GM12878 (cell line): ENCODE results near the gene IRGC. TPM values are rescaled to one million over a fixed set of nuclear protein-coding genes. Genes with fewer than 3 reads are reported as not detected.

ENCODE experiments used
- BMI1 ChIP-seq: fragments of 450-650 bp; IDR thresholded peaks from 2 replicates; pipeline ENCODE4 v1.6.1; 2016; ENCODE audit warnings: mild to moderate bottlenecking, moderate library complexity, borderline replicate concordance
- CTCF ChIP-seq, 3 experiments: IDR thresholded peaks in 2 of 3; conservative IDR thresholded peaks in 1 of 3; 2 replicates each; pipeline ENCODE4 v1.5.1; 2011; ENCODE audit warnings: low read depth in 3 of 3, low read length in 3 of 3, mild to moderate bottlenecking in 3 of 3, control low read depth in 2 of 3, moderate library complexity in 2 of 3, inconsistent platforms in 1 of 3, mixed read lengths in 1 of 3; ENCODE audit not compliant: control insufficient read depth in 2 of 3, insufficient read depth in 1 of 3; ENCODE audit errors: extremely low read depth in 1 of 3
- CUX1 ChIP-seq: IDR thresholded peaks from 2 replicates; pipeline ENCODE4 v1.6.1; 2012; ENCODE audit warnings: improper control_type of control experiment, low read depth, low read length; ENCODE audit not compliant: insufficient replicate concordance
- DPF2 ChIP-seq: fragments of 450-650 bp; IDR thresholded peaks from 2 replicates; pipeline ENCODE4 v1.6.1; 2017; ENCODE audit warnings: mild to moderate bottlenecking
- E2F4 ChIP-seq: IDR thresholded peaks from 2 replicates; pipeline ENCODE4 v1.6.1; 2012; ENCODE audit warnings: low read depth, low read length, improper control_type of control experiment
- ESRRA ChIP-seq: IDR thresholded peaks from 2 replicates; pipeline ENCODE4 v1.6.1; 2012; ENCODE audit warnings: mild to moderate bottlenecking, low read length, improper control_type of control experiment
- HCFC1 ChIP-seq: fragments of 150-350 bp; IDR thresholded peaks from 2 replicates; pipeline ENCODE4 v1.6.1; 2014; ENCODE audit warnings: low read length
- HDAC6 ChIP-seq: fragments of 200-600 bp; sonication (generic); IDR thresholded peaks from one replicate; pipeline ENCODE4 v1.8.0; 2017; ENCODE audit warnings: antibody characterized with exemption; ENCODE audit not compliant: unreplicated experiment
- POLR2A ChIP-seq: IDR thresholded peaks from 2 replicates; pipeline ENCODE4 v1.6.1; 2011; ENCODE audit warnings: low read depth, mild to moderate bottlenecking, low read length
- REST ChIP-seq: IDR thresholded peaks from 2 replicates; pipeline ENCODE4 v1.6.1; 2012; ENCODE audit warnings: mild to moderate bottlenecking, low read depth, low read length
- RUNX3 ChIP-seq: IDR thresholded peaks from 2 replicates; pipeline ENCODE4 v1.6.1; 2012; ENCODE audit warnings: low read length, inconsistent platforms
- SIN3A ChIP-seq: IDR thresholded peaks from 2 replicates; pipeline ENCODE4 v1.6.1; 2012; ENCODE audit warnings: low read depth, low read length, improper control_type of control experiment
- SP1 ChIP-seq: IDR thresholded peaks from one replicate; pipeline ENCODE4 v1.6.1; 2011; ENCODE audit warnings: low read depth, low read length
- STAT1 ChIP-seq: fragments of 450-650 bp; conservative IDR thresholded peaks from 2 replicates; pipeline ENCODE4 v1.6.1; 2014; ENCODE audit warnings: antibody characterized with exemption, mild to moderate bottlenecking
- ZNF687 ChIP-seq: fragments of 450-650 bp; IDR thresholded peaks from 2 replicates; pipeline ENCODE4 v1.6.1; 2017; ENCODE audit warnings: mild to moderate bottlenecking, moderate library complexity
- polyA plus RNA-seq, 11 experiments: library from polyadenylated mRNA; depleted of rRNA in 4 of 11; unstranded in 6 of 11; stranded (reverse) in 5 of 11; fragments of >200 nt; fragmentation: Nextera tagmentation in 4 of 11; fragmentation: Illumina TruSeq in 1 of 11; extraction: Ambion mirVana in 4 of 11; extraction: Trizol in 1 of 11; gene quantifications; 1 replicate in 1 of 11; 2 replicates in 10 of 11; pipeline versions ENCODE4 v1.2.1 to v1.2.3, GENCODE V29; 2011 to 2016; ENCODE audit warnings: inconsistent platforms in 2 of 11, missing spikeins in 2 of 11, low read depth in 1 of 11
- total RNA-seq, 4 experiments: library from RNA; depleted of rRNA in 3 of 4; stranded (reverse); fragments of >200 nt in 3 of 4; fragmentation: Illumina TruSeq in 1 of 4; extraction: Trizol in 1 of 4; gene quantifications; 2 replicates each; pipeline versions ENCODE4 v1.2.1 to v1.2.3, GENCODE V29; 2013 to 2021

IRGC gene
- total and polyA plus RNA-seq, 10 of the 15 experiments (the other 5 are each of a cell fraction or from before 2014, with no cell fraction given) = 0.04 TPM; not detected in 9

DNA sequence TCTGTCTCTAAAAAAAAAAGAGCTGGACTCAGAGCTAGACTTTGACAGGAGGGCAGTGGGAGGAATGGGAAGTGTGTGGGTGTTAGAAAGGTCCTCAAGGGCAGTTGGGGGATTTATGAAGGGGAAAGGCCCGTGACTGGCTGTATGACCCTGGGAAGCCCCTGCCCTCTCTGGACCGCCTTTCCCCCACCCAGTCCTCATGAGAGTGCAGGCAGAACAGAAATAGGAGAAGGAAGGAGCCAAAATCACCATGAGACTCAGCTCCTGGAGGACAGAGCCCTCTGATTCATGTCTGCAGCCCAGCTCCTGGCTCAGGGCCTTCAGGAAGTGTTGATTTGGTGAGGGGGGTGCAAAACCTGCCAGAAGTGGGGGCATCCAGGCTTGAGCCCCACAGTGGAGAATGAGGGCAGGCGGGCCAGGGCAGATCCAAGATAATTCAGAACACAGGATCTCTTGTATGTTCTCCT, 47.6 kb downstream of the IRGC start (continued):
- TF ChIP-seq ESRRA (peak; percentile 60; the same call in 1 of the 2 replicates), SIN3A (no peak), SP1 (peak; percentile 71), CTCF (IDR thresholded peaks at IDR 0.05 in 2 of 3, conservative IDR thresholded peaks at IDR 0.05 in 1 of 3; ENCODE audit: control insufficient read depth in 2 of 3, extremely low read depth in 1 of 3, insufficient read depth in 1 of 3, low read depth in 3 of 3, low read length in 3 of 3) (no peak), STAT1 (no peak), ZNF687 (peak; percentile 60; the same call in 1 of the 2 replicates), CUX1 (no peak), POLR2A (peak; percentile 49; the same call in 1 of the 2 replicates), HDAC6 (no peak), E2F4 (no peak), RUNX3 (peak; percentile 77), DPF2 (peak; percentile 84), BMI1 (no peak), HCFC1 (no peak), REST (no peak)
